DOHH2 (cell line): ENCODE results near the gene PLAAT2.

Experiments used
- H3F3A ChIP-seq: fragments of 200-600 bp; sonication (generic), shearing (Covaris generic); 2 replicates; pipeline ENCODE4 v1.6.0; 2016; ENCODE audit warnings: antibody characterized with exemption, mild to moderate bottlenecking; ENCODE audit not compliant: control insufficient read depth, insufficient read depth
- H3K27ac ChIP-seq: fragments of 200-600 bp; sonication (generic); 2 replicates; pipeline ENCODE4 v1.5.1; 2014; ENCODE audit warnings: low read depth, mild to moderate bottlenecking, low read length, moderate library complexity
- H3K27me3 ChIP-seq: fragments of 200-600 bp; sonication (generic); 2 replicates; pipeline ENCODE4 v1.6.1; 2014; ENCODE audit warnings: mild to moderate bottlenecking, low read length, mixed read lengths; ENCODE audit not compliant: control insufficient read depth
- H3K36me3 ChIP-seq: fragments of 200-600 bp; sonication (generic); 2 replicates; pipeline ENCODE4 v1.6.1; 2014; ENCODE audit warnings: mild to moderate bottlenecking, low read length, moderate library complexity, mixed read lengths; ENCODE audit not compliant: control insufficient read depth
- H3K4me1 ChIP-seq: fragments of 200-600 bp; sonication (generic); 2 replicates; pipeline ENCODE4 v1.6.1; 2014; ENCODE audit warnings: mild to moderate bottlenecking, low read length, mixed read lengths; ENCODE audit not compliant: control insufficient read depth
- H3K4me2 ChIP-seq: fragments of 200-600 bp; sonication (generic); 2 replicates; pipeline ENCODE4 v1.6.0; 2014; ENCODE audit warnings: mild to moderate bottlenecking, low read length, moderate library complexity
- H3K4me3 ChIP-seq: fragments of 200-600 bp; sonication (generic); 2 replicates; pipeline ENCODE4 v1.5.1; 2014; ENCODE audit warnings: mild to moderate bottlenecking, low read length, mixed read lengths
- H3K79me2 ChIP-seq: fragments of 200-600 bp; sonication (generic); 2 replicates; pipeline ENCODE4 v1.6.1; 2014; ENCODE audit warnings: mild to moderate bottlenecking, low read length, mixed read lengths; ENCODE audit not compliant: control insufficient read depth
- H3K9me2 ChIP-seq: fragments of 200-600 bp; sonication (generic); replicated peaks from 2 replicates; pipeline ENCODE4 v1.6.1; 2014; ENCODE audit warnings: mild to moderate bottlenecking, low read length, mixed read lengths; ENCODE audit not compliant: control insufficient read depth
- H3K9me3 ChIP-seq: fragments of 200-600 bp; sonication (generic); 2 replicates; pipeline ENCODE4 v1.6.1; 2014; ENCODE audit warnings: antibody characterized with exemption, low read length, mixed read lengths; ENCODE audit not compliant: control insufficient read depth, insufficient read depth
- H4K20me1 ChIP-seq: fragments of 200-600 bp; sonication (generic); 2 replicates; pipeline ENCODE4 v1.6.0; 2014; ENCODE audit warnings: low read depth, mild to moderate bottlenecking, antibody characterized with exemption, low read length, moderate library complexity; ENCODE audit not compliant: control insufficient read depth, insufficient read depth
- EZH2phosphoT487 ChIP-seq: fragments of 200-600 bp; sonication (generic); IDR thresholded peaks from 2 replicates; pipeline ENCODE4 v1.6.1; 2017; ENCODE audit warnings: borderline replicate concordance, mild to moderate bottlenecking, antibody characterized with exemption, low read length, moderate library complexity, mixed read lengths
- TF ChIP-seq, protein P1 (sequence below): fragments of 200-600 bp; sonication (generic); IDR thresholded peaks from one replicate; pipeline ENCODE4 v1.5.1; 2014; ENCODE audit warnings: antibody characterized with exemption, mild to moderate bottlenecking, low read depth, low read length; ENCODE audit not compliant: poor library complexity, severe bottlenecking

The PLAAT2 gene

DNA sequence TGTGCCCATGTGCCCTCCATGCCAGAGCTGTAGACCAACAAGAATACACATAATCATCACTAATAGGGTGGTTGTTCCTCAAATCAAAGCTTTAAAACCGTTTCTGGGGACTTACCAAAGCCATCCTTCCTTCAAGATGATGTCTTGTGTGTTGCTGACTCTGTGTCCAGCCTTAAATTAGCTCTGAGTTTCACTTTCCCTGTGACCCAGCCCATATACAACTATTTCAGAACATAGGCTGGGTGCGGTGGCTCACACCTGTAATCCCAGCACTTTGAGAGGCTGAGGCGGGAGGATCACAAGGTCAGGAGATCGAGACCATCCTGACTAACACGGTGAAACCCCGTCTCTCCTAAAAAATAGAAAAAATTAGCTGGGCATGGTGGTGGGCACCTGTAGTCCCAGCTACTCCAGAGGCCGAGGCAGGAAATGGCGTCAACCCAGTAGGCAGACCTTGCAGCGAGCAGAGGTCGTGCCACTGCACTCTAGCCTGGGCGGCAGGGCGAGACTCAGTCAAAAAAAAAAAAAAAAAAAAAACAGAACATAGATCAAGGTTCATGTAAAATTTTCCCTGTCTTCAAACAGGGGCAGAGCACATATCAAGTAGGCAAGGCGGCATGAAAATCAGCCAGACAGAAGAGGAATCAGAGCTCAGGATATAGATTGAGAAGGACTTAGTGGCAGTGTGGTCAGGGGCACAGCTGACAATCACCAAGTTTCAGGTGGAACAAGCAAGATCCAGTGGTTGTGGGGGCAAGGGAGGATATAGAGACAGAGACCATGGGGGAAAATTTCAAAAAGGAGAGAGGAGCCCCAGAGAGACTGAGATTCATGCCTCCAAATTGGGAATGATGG, at the start of gene PLAAT2:
Gene PLAAT2, minus strand, starts transcription at position 179 of the 855 bp plus-strand sequence. Its CDS starts 55 bp downstream, at position 124.
- Histone ChIP-seq H3K4me3 (no peak within 1 kb of the TSS), H3K27me3 (no peaks in the 10 kb centered on the region), H3F3A (peaks cover 10% of the 10 kb centered on the region), H4K20me1 (no peaks in the 10 kb centered on the region), H3K36me3 (no peaks in the 10 kb centered on the region), H3K9me2 (no peaks in the 10 kb centered on the region), H3K4me2 (no peak within 1 kb of the TSS), H3K27ac (no peak within 1 kb of the TSS), H3K9me3 (no peaks in the 10 kb centered on the region), H3K79me2 (no peaks in the 10 kb centered on the region), H3K4me1 (peaks cover 31% of the 10 kb centered on the region)
- TF ChIP-seq, protein P1, sequence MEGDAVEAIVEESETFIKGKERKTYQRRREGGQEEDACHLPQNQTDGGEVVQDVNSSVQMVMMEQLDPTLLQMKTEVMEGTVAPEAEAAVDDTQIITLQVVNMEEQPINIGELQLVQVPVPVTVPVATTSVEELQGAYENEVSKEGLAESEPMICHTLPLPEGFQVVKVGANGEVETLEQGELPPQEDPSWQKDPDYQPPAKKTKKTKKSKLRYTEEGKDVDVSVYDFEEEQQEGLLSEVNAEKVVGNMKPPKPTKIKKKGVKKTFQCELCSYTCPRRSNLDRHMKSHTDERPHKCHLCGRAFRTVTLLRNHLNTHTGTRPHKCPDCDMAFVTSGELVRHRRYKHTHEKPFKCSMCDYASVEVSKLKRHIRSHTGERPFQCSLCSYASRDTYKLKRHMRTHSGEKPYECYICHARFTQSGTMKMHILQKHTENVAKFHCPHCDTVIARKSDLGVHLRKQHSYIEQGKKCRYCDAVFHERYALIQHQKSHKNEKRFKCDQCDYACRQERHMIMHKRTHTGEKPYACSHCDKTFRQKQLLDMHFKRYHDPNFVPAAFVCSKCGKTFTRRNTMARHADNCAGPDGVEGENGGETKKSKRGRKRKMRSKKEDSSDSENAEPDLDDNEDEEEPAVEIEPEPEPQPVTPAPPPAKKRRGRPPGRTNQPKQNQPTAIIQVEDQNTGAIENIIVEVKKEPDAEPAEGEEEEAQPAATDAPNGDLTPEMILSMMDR = no peak
- no peak for TF ChIP-seq EZH2phosphoT487

DNA sequence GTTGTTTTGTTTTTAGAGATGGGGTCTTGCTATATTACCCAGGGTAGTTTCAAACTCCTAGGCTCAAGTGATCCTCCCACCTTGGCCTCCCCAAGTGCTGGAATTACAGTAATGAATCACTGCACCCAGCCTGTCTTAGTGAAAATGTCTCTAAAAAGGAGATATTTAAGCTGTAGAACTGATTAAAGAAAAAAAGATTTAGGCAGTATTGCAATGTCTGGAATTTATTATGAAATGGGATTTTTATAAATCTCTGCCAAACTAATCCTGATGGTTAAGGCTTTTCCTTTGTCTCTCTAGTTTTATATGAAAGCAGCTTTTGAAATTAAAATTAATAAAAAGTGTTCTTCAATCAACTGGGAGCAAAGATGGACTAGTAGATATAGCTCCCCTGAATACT, 49.0 kb upstream of the PLAAT2 start:
- no peaks in the 10 kb centered on the region for H3K79me2 ChIP-seq
- no peaks in the 10 kb centered on the region for H3K36me3 ChIP-seq
- H4K20me1 ChIP-seq = no peaks in the 10 kb centered on the region
- H3K27ac ChIP-seq = no peak overlapping the region
- H3K27me3 ChIP-seq = peaks cover 30% of the 10 kb centered on the region
- no peak overlapping the region for H3K4me3 ChIP-seq
- H3K9me2 ChIP-seq = no peaks in the 10 kb centered on the region
- no peaks in the 10 kb centered on the region for H3F3A ChIP-seq
- TF ChIP-seq, protein P1 = no peak
- no peak for TF ChIP-seq EZH2phosphoT487
- H3K4me1 ChIP-seq = peaks cover 9% of the 10 kb centered on the region
- no peaks in the 10 kb centered on the region for H3K9me3 ChIP-seq
- H3K4me2 ChIP-seq = no peak overlapping the region

DNA sequence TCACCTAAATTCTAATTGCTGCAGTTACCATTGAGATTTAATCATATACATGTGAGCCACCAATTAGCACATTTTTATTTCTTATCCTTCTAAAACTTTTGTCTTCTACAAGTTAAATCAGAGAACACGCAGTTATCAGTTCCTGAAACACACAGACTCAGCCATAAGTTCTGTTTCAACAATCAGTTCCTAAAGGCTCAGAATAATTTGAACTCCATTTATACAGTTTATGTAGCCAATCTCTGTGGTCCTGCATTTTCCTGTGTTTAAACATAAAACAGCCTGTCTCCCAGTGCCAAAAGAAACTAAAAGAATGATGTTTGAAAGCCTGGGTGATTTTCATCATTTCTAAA, 48.2 kb upstream of the PLAAT2 start:
- H3F3A ChIP-seq = no peaks in the 10 kb centered on the region
- H3K79me2 ChIP-seq = no peaks in the 10 kb centered on the region
- no peak overlapping the region for H3K4me2 ChIP-seq
- no peak for TF ChIP-seq EZH2phosphoT487
- TF ChIP-seq, protein P1 = no peak
- peaks cover 9% of the 10 kb centered on the region for H3K4me1 ChIP-seq
- no peaks in the 10 kb centered on the region for H4K20me1 ChIP-seq
- no peaks in the 10 kb centered on the region for H3K9me2 ChIP-seq
- H3K9me3 ChIP-seq = no peaks in the 10 kb centered on the region
- no peak overlapping the region for H3K4me3 ChIP-seq
- H3K36me3 ChIP-seq = no peaks in the 10 kb centered on the region
- no peak overlapping the region for H3K27ac ChIP-seq
- peaks cover 30% of the 10 kb centered on the region for H3K27me3 ChIP-seq
